Measurements from ENCODE around the gene TUBGCP2.

The TUBGCP2 gene

DNA sequence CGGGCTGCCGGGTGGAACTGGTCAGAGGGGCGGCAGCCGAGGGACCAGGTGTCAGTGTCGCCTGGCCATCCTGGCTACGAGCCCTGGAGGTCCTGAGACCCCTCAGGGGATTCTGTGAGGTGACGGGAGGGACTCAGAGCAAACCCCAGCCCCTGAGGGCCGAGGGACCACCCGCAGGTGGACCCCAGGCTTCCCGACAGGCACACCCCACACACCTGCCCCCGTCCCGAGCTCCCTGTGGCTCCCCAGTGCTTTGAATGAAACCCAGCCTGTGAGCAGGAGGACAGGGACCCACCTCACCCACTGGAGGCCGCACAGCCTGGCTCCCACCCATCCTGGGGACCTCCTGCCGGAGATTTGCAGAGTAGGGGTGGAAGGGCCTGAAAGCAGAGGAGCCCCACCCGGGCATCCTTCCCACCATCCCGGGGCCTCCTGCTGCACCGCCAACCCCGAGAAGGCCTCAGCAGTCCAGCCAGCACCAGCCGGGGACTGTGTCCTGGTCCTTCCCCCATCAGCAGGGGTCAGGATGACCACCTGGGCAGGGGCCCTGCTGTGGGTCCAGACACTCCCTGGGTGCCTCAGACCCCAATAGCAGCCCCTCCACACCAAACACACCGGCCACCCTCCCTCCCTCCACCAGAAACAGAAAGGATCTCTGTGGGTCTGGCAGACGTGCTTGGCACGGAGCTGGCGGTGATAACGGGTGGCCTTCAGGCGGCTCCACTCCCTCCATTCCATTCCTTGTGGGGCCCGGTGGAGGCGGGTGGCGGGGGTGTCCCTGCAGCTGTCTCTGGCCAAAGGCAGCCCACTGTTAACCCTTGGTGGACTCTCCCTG is 57.1 kb downstream of the TUBGCP2 start:
- no peak for TF ChIP-seq CTCF (conservative IDR thresholded peaks at IDR 0.05)
- no peak overlapping the region for H3K27ac ChIP-seq

DNA sequence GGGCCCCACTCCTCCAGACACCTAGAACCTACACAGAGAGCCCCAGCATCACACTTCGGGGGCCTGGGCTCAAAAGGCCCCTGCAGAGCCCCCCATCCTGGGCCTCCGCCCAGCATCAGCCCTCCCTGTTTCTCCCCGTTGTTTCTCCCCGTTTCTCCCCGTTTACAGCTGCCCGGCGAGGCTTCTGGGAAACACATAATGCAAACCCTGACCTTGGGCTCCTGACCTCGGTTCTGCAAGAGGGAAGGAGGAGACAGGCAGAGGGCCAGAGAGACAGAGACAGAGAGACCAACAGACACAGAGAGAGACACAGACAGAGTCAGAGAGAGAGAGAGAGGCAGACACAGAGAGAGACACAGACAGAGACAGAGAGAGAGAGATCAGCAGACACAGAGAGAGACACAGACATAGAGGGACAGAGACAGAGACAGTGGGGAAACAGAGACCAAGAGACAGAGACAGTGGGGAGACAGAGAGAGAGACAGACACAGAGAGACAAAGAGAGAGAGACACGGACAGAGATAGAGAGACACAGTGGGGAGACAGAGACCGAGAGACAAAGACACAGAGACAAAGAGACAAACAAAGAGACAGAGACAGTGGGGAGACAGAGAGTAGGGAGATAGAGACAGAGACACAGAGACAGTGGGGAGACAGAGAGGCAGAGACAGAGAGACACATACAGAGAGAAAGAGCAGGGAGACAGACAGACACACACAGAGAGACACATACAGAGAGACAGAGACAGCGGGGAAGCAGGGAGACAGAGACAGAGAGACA is 58.5 kb downstream of the TUBGCP2 start:
- no peak for TF ChIP-seq CTCF (conservative IDR thresholded peaks at IDR 0.05)
- H3K27ac ChIP-seq, result no peak overlapping the region

- no peak overlapping the region for H3K27ac ChIP-seq
- no peak for TF ChIP-seq CTCF (conservative IDR thresholded peaks at IDR 0.05)
These were observed 59.4 kb downstream of the TUBGCP2 start for GRCh38 chr10:133249094-133249780.

DNA sequence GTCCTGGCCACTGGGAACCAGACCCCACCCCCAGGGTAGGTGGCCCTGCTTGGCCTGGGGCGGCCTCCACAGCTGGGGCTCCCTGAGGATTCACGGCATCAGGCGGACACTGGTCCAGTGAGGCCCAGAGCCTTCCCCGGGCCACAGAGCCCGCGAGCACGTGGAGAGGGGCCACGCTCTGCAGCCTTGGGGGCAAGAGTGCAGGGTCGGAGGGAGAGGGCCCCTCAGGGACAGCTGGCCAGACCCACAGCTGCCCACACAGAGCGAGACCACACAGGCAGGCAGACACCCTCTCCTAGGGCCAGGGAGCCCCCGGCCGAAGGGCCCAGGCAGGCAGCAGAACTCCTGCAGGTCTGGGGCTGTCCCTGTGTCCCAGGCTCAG is 60.3 kb downstream of the TUBGCP2 start:
- no peak for TF ChIP-seq CTCF (conservative IDR thresholded peaks at IDR 0.05)
- no peak overlapping the region for H3K27ac ChIP-seq

GRCh38 chr10:133247681-133248333 is 60.9 kb downstream of the TUBGCP2 start:
- no peak for TF ChIP-seq CTCF (conservative IDR thresholded peaks at IDR 0.05)
- H3K27ac ChIP-seq, result no peak overlapping the region

- H3K27ac ChIP-seq, result no peak overlapping the region
- TF ChIP-seq CTCF (conservative IDR thresholded peaks at IDR 0.05), result no peak
These were observed 62.4 kb downstream of the TUBGCP2 start for GRCh38 chr10:133246236-133246626.

Data from VCaP (cell line).